Measurements from ENCODE around the gene PEX5L.

GRCh38 chr3:179887295-179887943 is 149.3 kb downstream of the PEX5L start:
- TF ChIP-seq, protein P1, sequence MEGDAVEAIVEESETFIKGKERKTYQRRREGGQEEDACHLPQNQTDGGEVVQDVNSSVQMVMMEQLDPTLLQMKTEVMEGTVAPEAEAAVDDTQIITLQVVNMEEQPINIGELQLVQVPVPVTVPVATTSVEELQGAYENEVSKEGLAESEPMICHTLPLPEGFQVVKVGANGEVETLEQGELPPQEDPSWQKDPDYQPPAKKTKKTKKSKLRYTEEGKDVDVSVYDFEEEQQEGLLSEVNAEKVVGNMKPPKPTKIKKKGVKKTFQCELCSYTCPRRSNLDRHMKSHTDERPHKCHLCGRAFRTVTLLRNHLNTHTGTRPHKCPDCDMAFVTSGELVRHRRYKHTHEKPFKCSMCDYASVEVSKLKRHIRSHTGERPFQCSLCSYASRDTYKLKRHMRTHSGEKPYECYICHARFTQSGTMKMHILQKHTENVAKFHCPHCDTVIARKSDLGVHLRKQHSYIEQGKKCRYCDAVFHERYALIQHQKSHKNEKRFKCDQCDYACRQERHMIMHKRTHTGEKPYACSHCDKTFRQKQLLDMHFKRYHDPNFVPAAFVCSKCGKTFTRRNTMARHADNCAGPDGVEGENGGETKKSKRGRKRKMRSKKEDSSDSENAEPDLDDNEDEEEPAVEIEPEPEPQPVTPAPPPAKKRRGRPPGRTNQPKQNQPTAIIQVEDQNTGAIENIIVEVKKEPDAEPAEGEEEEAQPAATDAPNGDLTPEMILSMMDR (IDR thresholded peaks at IDR 0.05; ENCODE audit: poor library complexity, severe bottlenecking), result no peak
- TF ChIP-seq EZH2 (IDR thresholded peaks at IDR 0.05; ENCODE audit: borderline replicate concordance, insufficient read depth, low read length, poor library complexity, severe bottlenecking), result no peak
- no peak for TF ChIP-seq RAD21 (conservative IDR thresholded peaks at IDR 0.05)
- no peak for TF ChIP-seq REST (IDR thresholded peaks at IDR 0.05; ENCODE audit: borderline replicate concordance)
